T follicular helper cell (primary cell): ENCODE measurements around the gene CTNNBIP1.

Source experiments
- DNase-seq: peaks from one replicate; pipeline ENCODE4 v3.0.0-alpha.2; 2020; ENCODE audit warnings: low read depth

The CTNNBIP1 gene

GRCh38 chr1:9877962-9878361 is 32.1 kb downstream of the CTNNBIP1 start:
- DNase-seq, result no peak

- DNase-seq, result no peak
Observed at GRCh38 chr1:9875636-9876000, 34.5 kb downstream of the CTNNBIP1 start.

DNA sequence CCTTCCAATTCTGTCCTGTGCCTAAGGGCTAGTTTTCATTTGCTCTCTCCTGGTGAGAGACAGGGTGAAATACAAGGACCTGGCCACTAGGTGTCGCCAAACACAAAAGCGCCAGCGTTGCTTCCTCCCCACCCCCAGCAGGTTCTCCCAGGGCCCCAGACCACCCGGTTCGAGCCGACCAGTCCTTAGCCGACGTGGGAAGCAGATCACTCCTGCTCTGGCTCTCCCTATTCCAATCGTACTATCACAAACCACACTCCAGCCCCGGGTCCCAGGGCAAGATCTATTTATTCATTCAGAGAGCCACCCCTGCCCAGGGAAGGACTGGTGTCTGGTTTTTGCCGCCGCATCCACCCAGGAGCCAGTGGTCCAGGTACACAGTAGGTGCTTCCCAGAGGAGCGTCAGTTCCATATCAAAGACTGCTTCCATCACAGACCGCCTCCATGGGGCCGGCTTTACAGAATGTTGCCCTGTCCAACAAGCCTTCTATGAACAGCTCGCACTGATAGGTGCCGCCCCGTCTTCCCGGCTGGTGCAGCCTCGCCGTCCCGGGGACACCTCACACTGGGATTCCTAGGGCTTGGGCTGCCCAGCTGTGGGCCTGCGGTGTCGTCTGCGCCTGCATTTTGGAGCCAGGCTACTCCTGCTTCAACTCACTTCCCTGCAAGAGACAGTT is 35.0 kb downstream of the CTNNBIP1 start:
- DNase-seq, result peak; percentile 58

GRCh38 chr1:9874412-9874811 is 35.7 kb downstream of the CTNNBIP1 start:
- DNase-seq, result no peak

- no peak for DNase-seq
Observed at GRCh38 chr1:9873992-9874391, 36.1 kb downstream of the CTNNBIP1 start.

- no peak for DNase-seq
Observed at GRCh38 chr1:9873385-9873784, 36.7 kb downstream of the CTNNBIP1 start.

DNA sequence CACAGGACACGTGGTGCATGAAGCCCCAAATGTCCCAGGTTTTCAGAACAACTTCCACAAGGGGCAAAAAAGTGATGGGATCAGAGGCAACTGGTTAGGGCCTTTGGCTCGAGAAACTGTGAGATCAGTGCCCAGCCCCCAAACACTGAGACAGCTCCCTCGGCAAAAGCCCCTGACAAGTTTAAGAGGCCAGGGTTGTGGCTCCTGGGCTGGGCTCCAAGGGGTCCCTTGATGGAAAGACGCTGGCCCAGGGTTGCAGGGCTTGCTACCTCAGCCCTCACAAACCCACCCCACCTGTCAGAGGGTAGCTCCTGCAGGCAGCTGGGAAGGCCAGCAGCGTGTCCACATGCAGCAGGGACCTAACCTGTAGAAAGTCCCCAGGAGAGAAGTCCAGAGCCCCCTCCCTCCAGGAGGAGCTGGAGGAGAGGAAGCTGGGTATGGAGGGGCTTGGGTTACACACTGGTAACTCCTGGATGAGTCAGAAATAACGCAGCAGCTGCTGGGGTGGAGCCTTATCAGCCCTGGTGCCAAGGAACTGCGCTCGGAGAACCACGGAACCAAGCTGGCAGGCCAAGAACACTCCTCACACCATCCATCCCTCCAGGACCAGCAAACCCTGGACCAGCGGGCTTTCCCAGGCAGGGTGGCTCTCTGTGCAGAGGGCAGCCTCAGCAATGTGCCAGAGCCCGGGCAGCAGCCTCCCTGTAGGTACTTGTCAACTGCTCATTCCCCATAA is 37.5 kb downstream of the CTNNBIP1 start:
- DNase-seq, result no peak

DNA sequence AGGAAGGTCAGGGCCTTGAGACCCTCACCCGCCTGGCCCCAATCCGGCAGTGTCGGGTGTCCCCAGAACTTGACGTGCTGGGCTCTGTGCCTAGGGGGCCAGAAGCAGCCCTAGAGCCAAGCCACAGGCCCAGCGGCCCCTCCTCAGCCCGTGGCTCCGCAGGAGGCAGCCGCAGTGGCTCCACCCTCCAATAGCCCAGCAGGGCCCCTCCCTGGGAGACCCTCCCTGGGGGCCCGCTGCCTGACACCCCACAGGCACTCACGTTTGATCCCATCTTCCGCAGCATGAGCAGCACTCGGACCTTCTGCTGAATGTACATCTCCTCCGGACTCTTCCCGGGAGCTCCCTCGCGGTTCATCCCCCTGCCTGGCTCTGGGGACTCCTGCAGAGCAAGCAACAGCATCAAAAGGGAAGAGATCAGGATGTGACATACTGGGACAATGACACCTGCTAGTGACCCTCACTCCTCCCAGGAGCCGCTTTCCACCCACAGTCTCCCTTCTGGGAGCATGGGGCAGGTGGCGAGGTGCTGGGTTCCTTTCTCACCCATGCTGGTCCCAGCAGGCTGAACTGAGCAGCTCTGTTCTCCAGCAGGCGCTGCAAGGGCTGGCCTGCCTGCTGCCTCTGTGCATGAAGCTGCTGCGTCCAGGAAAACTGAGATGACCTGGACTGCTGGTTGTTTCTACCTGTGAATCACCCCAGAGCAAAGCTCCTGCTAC is 38.2 kb downstream of the CTNNBIP1 start:
- no peak for DNase-seq

GRCh38 chr1:9871021-9871420 is 39.0 kb downstream of the CTNNBIP1 start:
- no peak for DNase-seq

GRCh38 chr1:9870572-9870971 is 39.5 kb downstream of the CTNNBIP1 start:
- DNase-seq, result no peak

GRCh38 chr1:9869831-9870251 is 40.2 kb downstream of the CTNNBIP1 start:
- DNase-seq, result no peak

GRCh38 chr1:9868244-9868590 is 41.9 kb downstream of the CTNNBIP1 start:
- DNase-seq, result no peak

DNA sequence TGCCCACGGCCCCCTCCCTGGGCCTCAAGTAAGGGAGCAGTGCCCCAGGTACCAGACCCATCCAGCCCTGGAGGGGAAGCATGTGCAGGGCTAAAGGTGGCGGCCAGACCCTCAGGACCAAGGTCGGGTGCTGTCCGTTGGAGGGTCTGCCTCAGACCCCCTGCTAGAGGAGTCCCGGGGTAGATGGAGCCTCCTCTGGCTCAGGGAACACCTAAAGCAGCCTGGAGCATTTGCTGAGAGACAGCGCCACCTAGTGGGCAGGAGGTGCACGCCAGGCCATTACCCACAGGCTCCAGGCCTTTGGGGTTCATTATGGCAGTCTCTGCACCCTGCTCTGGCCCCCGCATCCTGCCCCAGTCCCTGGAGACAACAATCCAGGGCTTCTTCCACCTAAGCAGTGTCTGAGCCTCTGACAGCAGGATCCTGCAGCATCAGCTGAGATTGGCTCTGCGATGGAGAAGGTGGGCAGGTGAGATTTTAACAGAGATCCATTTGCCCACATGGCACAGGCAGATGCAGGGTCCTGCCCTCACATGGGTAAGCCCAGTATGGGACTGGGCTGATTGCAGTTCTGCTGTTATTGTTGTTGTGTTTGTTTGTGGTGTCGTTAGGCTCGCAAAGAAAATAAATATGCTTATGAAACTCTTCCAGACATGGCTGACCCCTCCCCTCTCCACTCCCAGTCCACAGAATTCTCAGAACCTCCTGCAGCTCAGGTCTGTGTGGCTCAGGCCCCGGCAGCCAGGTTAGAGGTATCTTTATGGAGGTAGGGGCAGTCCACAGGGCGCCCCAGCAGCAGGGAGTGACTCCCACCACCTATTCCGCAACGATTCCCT is 42.4 kb downstream of the CTNNBIP1 start:
- DNase-seq, result peak; percentile 81

DNA sequence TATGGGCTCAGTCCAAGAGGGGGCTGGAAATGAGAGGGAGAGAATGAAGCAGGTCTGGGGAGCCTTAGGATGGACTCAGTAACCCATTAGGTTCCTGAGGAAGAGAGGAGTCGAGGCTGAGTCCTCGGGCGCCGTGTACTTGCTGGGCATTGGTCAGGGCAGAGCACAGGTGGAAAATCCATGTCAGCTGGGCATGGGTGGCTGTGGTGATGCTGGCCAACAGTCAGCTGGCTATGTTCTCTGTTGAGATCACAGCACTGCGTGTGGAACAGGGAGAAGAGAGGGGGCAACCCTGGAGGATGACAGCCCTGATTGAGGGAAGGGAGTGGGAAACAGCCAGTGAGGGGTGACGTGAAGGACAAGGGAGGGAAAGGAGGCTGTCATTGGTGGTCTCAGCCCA is 43.2 kb downstream of the CTNNBIP1 start:
- DNase-seq, result no peak

- DNase-seq, result no peak
Observed at GRCh38 chr1:9865724-9866123, 44.3 kb downstream of the CTNNBIP1 start.

- DNase-seq, result no peak
Observed at GRCh38 chr1:9863371-9863770, 46.7 kb downstream of the CTNNBIP1 start.

DNA sequence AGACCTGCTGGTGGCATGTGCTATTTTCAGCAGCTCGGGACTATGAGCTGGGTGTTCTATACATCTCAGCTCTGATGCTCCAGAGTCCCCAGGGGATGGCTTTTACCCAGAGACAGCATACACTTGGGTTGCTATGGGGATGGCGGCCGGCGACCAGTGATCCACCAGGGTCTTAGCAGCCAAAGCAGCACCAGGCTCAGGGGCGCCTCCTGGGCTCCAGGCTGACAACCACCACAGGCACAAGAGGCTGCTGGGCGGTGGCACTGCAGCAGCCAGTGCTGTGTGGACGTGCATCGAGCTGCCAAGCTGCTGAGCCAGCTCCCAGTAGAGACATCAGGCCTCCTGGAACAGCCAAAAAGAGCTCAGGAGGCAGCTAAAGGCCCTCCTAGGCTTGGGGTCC is 48.7 kb downstream of the CTNNBIP1 start:
- DNase-seq, result no peak

GRCh38 chr1:9860887-9861286 is 49.2 kb downstream of the CTNNBIP1 start:
- no peak for DNase-seq

DNA sequence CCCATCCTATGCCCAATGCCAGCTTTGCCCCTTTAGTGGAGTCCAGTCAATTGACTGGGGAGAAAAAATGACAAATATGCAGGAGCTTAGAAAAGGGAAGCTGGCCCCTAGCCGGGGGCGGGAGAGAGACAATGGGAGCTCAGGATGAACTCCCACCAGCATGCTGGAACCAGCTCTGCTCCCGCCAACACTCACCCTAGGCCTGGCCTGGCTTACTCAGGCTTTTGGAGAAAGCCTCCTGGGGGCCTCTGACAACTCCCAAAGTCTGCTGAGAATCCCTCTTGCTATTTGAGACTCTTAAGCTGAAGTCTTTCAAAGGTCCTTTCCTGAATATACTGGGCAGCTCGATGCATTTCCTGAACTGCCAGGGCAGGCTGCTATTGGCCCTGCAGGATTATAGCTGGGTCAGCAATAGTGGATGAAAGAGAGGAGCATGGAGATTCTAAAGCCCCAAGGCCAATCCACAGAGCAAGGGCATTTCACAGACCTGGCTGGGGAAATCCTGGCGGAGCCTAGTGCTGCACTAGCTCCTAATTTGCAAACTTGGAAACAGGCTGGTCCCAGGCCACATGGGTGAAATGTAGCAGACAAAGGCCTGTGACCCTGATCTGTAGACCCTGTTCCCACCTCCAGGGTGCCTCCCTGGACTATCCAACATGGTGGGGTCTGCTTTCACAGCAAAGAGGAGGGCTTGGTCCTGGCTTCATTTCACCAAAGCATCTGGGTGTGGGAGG is 50.6 kb downstream of the CTNNBIP1 start:
- DNase-seq, result no peak

DNA sequence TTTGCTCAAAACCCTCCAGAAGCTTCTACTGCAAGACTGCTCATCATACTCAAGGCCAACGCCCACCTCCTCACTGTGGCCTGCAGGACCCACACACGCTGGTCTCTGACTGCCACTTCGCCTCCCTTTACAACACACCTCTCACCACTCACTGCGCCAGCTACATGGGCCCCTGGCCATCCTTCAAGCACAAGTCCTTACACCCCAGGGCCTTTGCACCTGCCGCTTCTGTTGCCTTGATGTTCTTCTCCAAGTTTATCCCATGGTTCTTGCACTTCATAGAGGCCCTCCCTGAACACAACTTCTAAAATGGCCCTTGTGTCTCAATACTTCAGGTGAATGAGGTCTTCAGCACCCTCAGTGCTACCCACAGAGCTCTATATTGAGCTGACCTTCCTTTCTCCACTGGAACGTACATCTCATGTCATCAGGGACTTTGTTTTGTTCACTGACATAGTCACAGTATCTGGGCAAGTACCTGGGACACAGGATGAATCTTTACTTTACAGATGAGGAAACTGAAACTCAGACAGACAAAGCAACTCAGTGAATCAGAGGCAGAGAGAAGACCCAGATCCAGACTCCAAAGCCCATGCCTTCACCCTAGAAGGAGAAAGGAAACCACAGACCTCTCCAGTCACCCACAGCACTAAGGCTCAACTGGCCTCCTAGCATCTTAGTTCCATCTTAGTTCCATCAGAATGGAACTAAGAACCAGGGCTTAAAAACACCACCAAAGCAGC is 51.6 kb downstream of the CTNNBIP1 start:
- DNase-seq, result no peak

GRCh38 chr1:9855186-9855585 is 54.9 kb downstream of the CTNNBIP1 start:
- no peak for DNase-seq
